Ovary (tissue), 9 donors: ENCODE data around the gene JADE2. TPM values are rescaled to one million over a fixed set of nuclear protein-coding genes. Genes with fewer than 3 reads are reported as not detected.
A peak's percentile ranks its signal among the peaks of the same experiment; 100 is the strongest.
"Not testable (repeated sequence)": the region's sequence is repeated elsewhere in the genome, so short reads cannot be mapped to it uniquely, and the experiment has no call there.

ENCODE experiments used
- DNase-seq, 5 donors: peaks; one replicate each; pipeline ENCODE4 v3.0.0-alpha.2; 2019 to 2020
- H3K27ac ChIP-seq, 2 donors: fragments of 200-600 bp; one replicate each; pipeline versions ENCODE4 v1.5.1 to v1.8.0; 2019 to 2022
- H3K27me3 ChIP-seq: fragments of 200-600 bp; one replicate; pipeline ENCODE4 v1.8.0; 2022
- H3K36me3 ChIP-seq: fragments of 200-600 bp; sonication (generic); one replicate; pipeline ENCODE4 v1.5.1; 2019
- H3K4me1 ChIP-seq: one replicate; pipeline ENCODE4 v1.8.1; 2013; ENCODE audit warnings: mild to moderate bottlenecking, moderate library complexity; ENCODE audit not compliant: insufficient read depth
- H3K4me3 ChIP-seq: fragments of 200-600 bp; sonication (generic); one replicate; pipeline ENCODE4 v1.5.1; 2017
- H3K9me3 ChIP-seq, 2 donors: fragments of 200-600 bp in 1 of 2; sonication (generic) in 1 of 2; one replicate each; pipeline versions ENCODE4 v1.5.1 to v1.8.1; 2013 to 2019; ENCODE audit warnings: mild to moderate bottlenecking in 1 of 2, moderate library complexity in 1 of 2
- CTCF ChIP-seq, 3 donors: fragments of 450-650 bp in 2 of 3; fragments of 200-600 bp in 1 of 3; IDR thresholded peaks; one replicate each; pipeline versions ENCODE4 v1.5.1 to v1.8.0; 2016 to 2022; ENCODE audit warnings: antibody characterized with exemption in 3 of 3, mild to moderate bottlenecking in 1 of 3
- EP300 ChIP-seq: sonication (generic); formaldehyde crosslinking; IDR thresholded peaks from one replicate; pipeline ENCODE4 v1.6.1; 2017; ENCODE audit warnings: antibody characterized with exemption
- POLR2A ChIP-seq: fragments of 450-650 bp; IDR thresholded peaks from one replicate; pipeline ENCODE4 v1.6.1; 2017; ENCODE audit warnings: antibody characterized with exemption, mild to moderate bottlenecking, moderate library complexity
- WGBS, 3 donors: extraction: QIAGEN DNeasy Blood & Tissue Kit in 1 of 3; methylation state at CpG; one replicate each; pipeline versions ENCODE4 v1.1.5 to v1.1.7; 2013 to 2017; 5-methylcytosine and 5-hydroxymethylcytosine counted together
- intact Hi-C, 4 donors: fragments of 100-400 bp; cut with DNase I; formaldehyde crosslinking; loops; one replicate each; pipeline versions ENCODE4 v1.11.0 to v1.15.1; 2022 to 2023
- polyA plus RNA-seq, 2 donors: library from polyadenylated mRNA; stranded (reverse); fragments of 200-250 nt in 1 of 2; fragments of 350-450 nt in 1 of 2; fragmentation: Illumina TruSeq in 1 of 2; extraction: RNeasy Lipid Tissue Mini Kit (QIAGEN cat#74804) in 1 of 2; gene quantifications; one replicate each; pipeline ENCODE4 v1.2.3, GENCODE V29; 2013 to 2014
- total RNA-seq, 7 donors: library from RNA; depleted of rRNA in 2 of 7; stranded (reverse); fragments of >200 nt in 2 of 7; fragmentation: NEBNext Ultra II Directional in 3 of 7; extraction: Animal tissue kit (Norgen Biotek cat#: 25700) in 3 of 7; gene quantifications; one replicate each; pipeline versions ENCODE4 v1.1.0 to v1.2.4, GENCODE V29; 2016 to 2023
- donor health status: DM: no; HTN: no; CAD: no; lungs with moderate emphysema.
- donor health status: DM: no; HTN: no; CAD: no.
- donor health status: Bipolar disorder and iron deficiency.
- donor health status: DM: yes; HTN: yes; CAD: no.
- donor health status: DM: no; HTN: no; CAD: no.
- donor health status: DM: yes; HTN: yes; CAD: no.

The JADE2 gene
- total and polyA plus RNA-seq, 9 donors, result 23.2 to 82.9 (median 66.0) TPM

GRCh38 chr5:134492568-134492967 is 32.9 kb upstream of the JADE2 start:
- no peaks in the 10 kb centered on the region for H3K4me1 ChIP-seq
- no peak for DNase-seq
- no peaks in the 10 kb centered on the region for H3K9me3 ChIP-seq
- H3K4me3 ChIP-seq, result no peak overlapping the region
- intact Hi-C loops, result no loop called here
- TF ChIP-seq POLR2A, result no peak
- no peak for TF ChIP-seq CTCF (IDR thresholded peaks at IDR 0.05)
- no peak for TF ChIP-seq EP300
- H3K27ac ChIP-seq, result no peak overlapping the region
- no peaks in the 10 kb centered on the region for H3K27me3 ChIP-seq
- WGBS, 3 donors, result 86 to 88% (median 88%) methylated on average over 6 of the region's 6 CpGs
- no peaks in the 10 kb centered on the region for H3K36me3 ChIP-seq

- no peaks in the 10 kb centered on the region for H3K36me3 ChIP-seq
- 91 to 92% (median 91%) methylated on average over 4 of the region's 4 CpGs for WGBS, 3 donors
- no peaks in the 10 kb centered on the region for H3K27me3 ChIP-seq
- H3K9me3 ChIP-seq, result no peaks in the 10 kb centered on the region
- TF ChIP-seq POLR2A, result no peak
- no peak for TF ChIP-seq CTCF (IDR thresholded peaks at IDR 0.05)
- TF ChIP-seq EP300, result no peak
- intact Hi-C loops, result no loop called here
- DNase-seq, result peak in 1 of 5 donors; percentile 1
- no peaks in the 10 kb centered on the region for H3K4me1 ChIP-seq
- no peak overlapping the region for H3K4me3 ChIP-seq
- H3K27ac ChIP-seq, result no peak overlapping the region
Measured at GRCh38 chr5:134493461-134494055, 31.9 kb upstream of the JADE2 start.

DNA sequence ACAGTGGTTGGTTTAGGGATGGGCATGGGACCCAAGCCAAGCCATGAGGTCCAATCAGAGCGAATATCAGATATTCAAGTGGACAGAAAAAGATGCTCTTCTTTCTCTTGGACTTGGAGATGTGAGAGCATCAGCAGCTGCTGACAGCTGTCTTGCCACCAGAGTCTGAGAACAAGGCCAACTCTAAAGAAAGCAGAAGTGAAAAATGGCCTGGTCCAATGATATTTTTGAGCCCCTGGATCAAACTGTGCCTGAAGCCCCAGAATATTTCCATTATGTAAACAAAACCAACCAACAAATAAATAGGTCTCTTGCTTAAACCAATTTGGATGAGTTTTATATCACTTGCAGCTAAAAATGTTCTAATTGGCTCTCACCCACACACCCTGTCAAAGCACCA is 30.7 kb upstream of the JADE2 start:
- Histone ChIP-seq H3K36me3 (no peaks in the 10 kb centered on the region), H3K9me3 (no peaks in the 10 kb centered on the region), H3K4me3 (no peak overlapping the region), H3K27ac (no peak overlapping the region), H3K27me3 (no peaks in the 10 kb centered on the region), H3K4me1 (no peaks in the 10 kb centered on the region)
- WGBS, 3 donors, result 56 to 82% (median 65%) methylated on average over 1 of the region's 1 CpG
- TF ChIP-seq EP300 (no peak), CTCF (IDR thresholded peaks at IDR 0.05) (no peak), POLR2A (no peak)
- intact Hi-C loops, result no loop called here
- no peak for DNase-seq

DNA sequence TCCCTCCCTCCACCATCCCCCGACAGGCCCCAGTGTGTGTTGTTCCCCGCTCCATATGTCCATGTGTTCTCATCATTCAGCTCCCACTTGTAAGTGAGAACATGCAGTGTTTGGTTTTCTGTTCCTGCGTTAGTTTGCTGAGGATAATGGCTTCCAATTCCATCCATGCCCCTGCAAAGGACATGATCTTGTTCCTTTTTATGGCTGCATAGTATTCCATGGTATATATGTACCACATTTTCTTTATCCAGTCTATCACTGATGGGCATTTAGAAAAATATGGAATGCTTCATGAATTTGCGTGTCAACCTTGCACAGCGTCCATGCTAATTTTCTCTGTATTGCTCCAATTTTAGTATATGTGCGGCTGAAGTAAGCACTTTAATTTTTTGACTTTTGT is 25.6 kb upstream of the JADE2 start:
- H3K9me3 ChIP-seq, intact Hi-C loops, DNase-seq, H3K27ac ChIP-seq, H3K27me3 ChIP-seq, H3K36me3 ChIP-seq, H3K4me1 ChIP-seq, H3K4me3 ChIP-seq: not testable (repeated sequence)
- 86 to 94% (median 92%) methylated on average over 6 of the region's 6 CpGs for WGBS, 3 donors

DNA sequence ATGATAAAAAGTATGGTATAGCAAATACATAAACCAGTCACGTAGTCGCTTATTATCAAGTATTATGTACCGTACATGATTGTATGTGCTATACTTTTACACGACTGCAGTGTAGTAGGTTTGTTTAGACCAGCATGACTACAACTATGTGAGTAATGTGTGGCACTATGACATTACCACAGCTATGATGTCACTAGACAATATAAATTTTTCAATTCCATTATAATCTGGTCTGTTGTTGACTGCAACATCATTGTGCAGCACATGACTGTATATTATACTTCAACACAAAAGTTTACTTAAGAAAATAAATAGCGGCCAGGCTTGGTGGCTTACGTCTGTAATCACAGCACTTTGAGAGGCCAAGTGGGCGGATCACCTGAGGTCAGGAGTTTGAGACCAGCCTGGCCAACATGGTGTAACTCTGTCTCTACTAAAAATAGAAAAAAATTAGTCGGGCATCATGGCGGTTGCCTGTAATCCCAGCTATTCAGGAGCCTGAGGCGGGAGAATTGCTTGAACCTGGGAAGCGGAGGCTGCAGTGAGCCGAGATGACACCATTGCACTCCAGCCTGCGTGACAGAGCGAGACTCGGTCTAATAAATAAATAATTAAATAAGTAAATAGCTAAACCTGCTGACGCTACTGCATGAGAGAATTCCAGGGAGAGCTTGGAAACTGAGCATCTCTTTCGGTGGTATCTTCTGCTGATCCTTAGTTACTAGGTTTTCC is 24.6 kb upstream of the JADE2 start:
- no peak overlapping the region for H3K4me3 ChIP-seq
- no peaks in the 10 kb centered on the region for H3K36me3 ChIP-seq
- TF ChIP-seq POLR2A (no peak), EP300 (no peak), CTCF (IDR thresholded peaks at IDR 0.05) (no peak)
- peaks cover 5% of the 10 kb centered on the region for H3K4me1 ChIP-seq
- 91 to 95% (median 94%) methylated on average over 17 of the region's 17 CpGs for WGBS, 3 donors
- H3K27me3 ChIP-seq, result no peaks in the 10 kb centered on the region
- intact Hi-C loops, result no loop called here
- DNase-seq, result no peak
- H3K27ac ChIP-seq, result no peak overlapping the region
- H3K9me3 ChIP-seq, result no peaks in the 10 kb centered on the region
